ENCODE results near the gene KRTAP5-8.

KRTAP5-8 gene

GRCh38 chr11:71574418-71574817 lies 36.6 kb downstream of the KRTAP5-8 start:
- TF ChIP-seq GATA2 (IDR thresholded peaks at IDR 0.05; ENCODE audit: low read depth, low read length) (no peak), GATA3 (IDR thresholded peaks at IDR 0.05; ENCODE audit: low read depth, low read length) (no peak)

GRCh38 chr11:71575723-71576424 lies 38.0 kb downstream of the KRTAP5-8 start:
- no peak for TF ChIP-seq GATA2 (IDR thresholded peaks at IDR 0.05; ENCODE audit: low read depth, low read length)
- TF ChIP-seq GATA3 (IDR thresholded peaks at IDR 0.05; ENCODE audit: low read depth, low read length) = no peak

- TF ChIP-seq GATA2 (IDR thresholded peaks at IDR 0.05; ENCODE audit: low read depth, low read length) (no peak), GATA3 (IDR thresholded peaks at IDR 0.05; ENCODE audit: low read depth, low read length) (no peak)
Observed at GRCh38 chr11:71577469-71578004, 39.7 kb downstream of the KRTAP5-8 start.

- TF ChIP-seq GATA3 (IDR thresholded peaks at IDR 0.05; ENCODE audit: low read depth, low read length) = no peak
- TF ChIP-seq GATA2 (IDR thresholded peaks at IDR 0.05; ENCODE audit: low read depth, low read length) = no peak
Observed at GRCh38 chr11:71580057-71581003, 42.5 kb downstream of the KRTAP5-8 start.

- TF ChIP-seq GATA2 (IDR thresholded peaks at IDR 0.05; ENCODE audit: low read depth, low read length) (no peak), GATA3 (IDR thresholded peaks at IDR 0.05; ENCODE audit: low read depth, low read length) (no peak)
Observed at GRCh38 chr11:71581826-71582225, 44.0 kb downstream of the KRTAP5-8 start.

GRCh38 chr11:71582309-71582895 lies 44.6 kb downstream of the KRTAP5-8 start, which contains the start of gene KRTAP5-11:
KRTAP5-11 (minus strand) TSS chr11:71582875; CDS start chr11:71582837, 38 bp downstream.
- TF ChIP-seq GATA2 (IDR thresholded peaks at IDR 0.05; ENCODE audit: low read depth, low read length) (no peak), GATA3 (IDR thresholded peaks at IDR 0.05; ENCODE audit: low read depth, low read length) (no peak)

All from SH-SY5Y (cell line).